ENCODE results near the gene GPC5.
"Not testable (repeated sequence)": the region's sequence is repeated elsewhere in the genome, so short reads cannot be mapped to it uniquely, and the experiment has no call there.

GPC5 gene

DNA sequence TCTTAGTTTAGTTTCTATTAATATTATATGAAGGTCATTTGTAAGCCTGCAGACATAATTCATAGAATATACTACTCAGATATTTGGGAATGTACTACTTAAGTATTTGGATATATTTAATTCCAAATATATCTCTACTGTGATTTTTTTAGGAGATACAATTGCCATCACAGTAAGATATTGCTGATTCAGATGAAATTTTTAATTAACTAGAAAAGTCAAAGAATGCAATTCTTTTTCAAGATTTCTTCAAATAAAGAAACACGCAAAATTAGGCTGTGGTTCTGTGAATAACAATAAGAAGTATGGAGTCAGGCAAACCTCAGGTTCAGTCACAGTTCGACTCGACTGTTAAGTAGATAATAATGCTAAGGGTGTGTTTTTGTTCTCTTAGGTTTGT, 1277.8 kb downstream of the GPC5 start:
- no peak for TF ChIP-seq CTCF (IDR thresholded peaks at IDR 0.05; ENCODE audit: low read depth, low read length)
- in situ Hi-C loops (cut with HindIII; ENCODE audit: low sequenced_read_pairs), result no loop called here

GRCh38 chr13:92677571-92677970, 1279.2 kb downstream of the GPC5 start:
- in situ Hi-C loops (cut with HindIII; ENCODE audit: low sequenced_read_pairs), result no loop called here
- no peak for DNase-seq (ENCODE audit: low read depth, low spot score)
- TF ChIP-seq CTCF (IDR thresholded peaks at IDR 0.05; ENCODE audit: low read depth, low read length), result no peak
- no peak overlapping the region for H3K4me3 ChIP-seq (ENCODE audit: low read depth, low read length)

More for the DNA sequence above, 1277.8 kb downstream of the GPC5 start:
- no peak for DNase-seq (ENCODE audit: low read depth, low spot score)
- no peak overlapping the region for H3K4me3 ChIP-seq (ENCODE audit: low read depth, low read length)

DNA sequence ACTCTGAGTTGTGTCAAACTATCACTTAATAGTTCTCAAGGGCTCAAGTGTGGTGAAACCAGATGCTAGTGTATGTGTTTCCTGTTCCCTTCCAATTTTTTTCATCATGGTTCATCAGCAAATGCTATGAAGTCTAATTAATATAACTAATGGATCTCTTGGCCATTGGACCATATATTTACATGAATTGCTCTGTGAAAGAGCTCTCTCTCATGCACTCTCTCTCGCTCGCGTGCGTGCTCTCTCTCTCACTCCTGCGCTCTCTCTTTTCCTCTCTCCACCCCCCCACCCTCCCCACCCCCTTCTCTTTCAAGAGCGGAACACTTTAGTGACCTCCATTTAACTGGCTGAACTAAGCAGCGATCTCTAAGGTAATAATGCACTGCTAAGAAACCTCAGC, 1281.2 kb downstream of the GPC5 start:
- no peak overlapping the region for H3K4me3 ChIP-seq (ENCODE audit: low read depth, low read length)
- in situ Hi-C loops (cut with HindIII; ENCODE audit: low sequenced_read_pairs), result no loop called here
- DNase-seq (ENCODE audit: low read depth, low spot score), result no peak
- TF ChIP-seq CTCF (IDR thresholded peaks at IDR 0.05; ENCODE audit: low read depth, low read length), result no peak

DNA sequence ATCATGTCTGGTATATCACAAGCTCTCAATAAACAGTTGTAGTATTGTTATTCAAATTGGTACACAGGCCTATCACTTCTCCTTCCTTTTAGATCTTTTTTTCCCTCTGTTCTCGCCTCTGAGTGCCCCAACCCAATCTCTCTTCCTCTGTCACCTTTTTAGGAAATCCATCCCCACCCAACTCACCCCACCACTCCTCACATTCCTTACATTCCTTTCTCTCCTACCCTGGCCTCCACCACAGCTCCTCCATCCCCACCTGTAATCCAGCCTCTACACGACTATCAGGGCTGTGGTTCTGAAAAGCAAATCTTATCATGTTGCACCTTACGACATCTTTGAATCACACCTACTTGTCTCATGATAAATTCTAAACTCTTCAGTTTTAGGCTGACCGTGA, 1282.8 kb downstream of the GPC5 start:
- in situ Hi-C loops (cut with HindIII; ENCODE audit: low sequenced_read_pairs), result no loop called here
- no peak for TF ChIP-seq CTCF (IDR thresholded peaks at IDR 0.05; ENCODE audit: low read depth, low read length)
- no peak for DNase-seq (ENCODE audit: low read depth, low spot score)
- no peak overlapping the region for H3K4me3 ChIP-seq (ENCODE audit: low read depth, low read length)

DNA sequence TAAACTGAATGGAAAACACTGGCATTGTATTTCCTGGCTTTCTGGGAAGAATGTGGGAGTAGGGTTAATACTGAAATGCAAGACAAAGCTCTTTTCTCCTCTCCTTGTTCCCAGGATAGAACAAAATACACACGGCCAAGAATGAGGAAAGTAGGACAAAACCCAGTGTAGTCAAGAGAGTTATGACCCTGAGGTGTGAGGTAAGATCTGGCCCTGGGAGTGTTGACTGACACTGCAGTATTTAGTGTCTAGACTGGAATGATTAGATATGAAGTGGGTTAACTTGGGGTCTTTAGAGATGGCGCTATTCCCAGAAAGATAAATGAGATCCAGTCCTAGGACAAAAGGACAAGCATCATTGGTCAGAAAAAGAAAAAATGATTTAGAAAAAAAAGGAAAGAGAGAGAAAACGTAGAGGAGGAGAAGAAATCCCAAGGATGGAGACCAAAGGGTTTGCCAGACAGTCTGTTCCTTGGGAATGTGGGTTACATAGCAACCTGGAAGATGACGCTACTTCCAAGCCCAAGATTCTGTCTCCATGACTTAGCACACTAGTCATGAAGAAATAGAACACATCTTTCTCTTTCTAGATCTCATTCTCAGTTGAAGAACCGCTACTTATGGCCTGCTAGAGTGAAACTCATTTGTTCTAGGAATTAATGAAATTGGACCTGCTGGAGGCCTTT, 1284.6 kb downstream of the GPC5 start:
- TF ChIP-seq CTCF (IDR thresholded peaks at IDR 0.05; ENCODE audit: low read depth, low read length), result no peak
- DNase-seq (ENCODE audit: low read depth, low spot score), result no peak
- in situ Hi-C loops (cut with HindIII; ENCODE audit: low sequenced_read_pairs), result no loop called here
- H3K4me3 ChIP-seq (ENCODE audit: low read depth, low read length), result no peak overlapping the region

GRCh38 chr13:92694047-92694446, 1295.6 kb downstream of the GPC5 start:
- H3K4me3 ChIP-seq (ENCODE audit: low read depth, low read length), result no peak overlapping the region
- TF ChIP-seq CTCF (IDR thresholded peaks at IDR 0.05; ENCODE audit: low read depth, low read length), result no peak
- in situ Hi-C loops (cut with HindIII; ENCODE audit: low sequenced_read_pairs), result no loop called here
- no peak for DNase-seq (ENCODE audit: low read depth, low spot score)

DNA sequence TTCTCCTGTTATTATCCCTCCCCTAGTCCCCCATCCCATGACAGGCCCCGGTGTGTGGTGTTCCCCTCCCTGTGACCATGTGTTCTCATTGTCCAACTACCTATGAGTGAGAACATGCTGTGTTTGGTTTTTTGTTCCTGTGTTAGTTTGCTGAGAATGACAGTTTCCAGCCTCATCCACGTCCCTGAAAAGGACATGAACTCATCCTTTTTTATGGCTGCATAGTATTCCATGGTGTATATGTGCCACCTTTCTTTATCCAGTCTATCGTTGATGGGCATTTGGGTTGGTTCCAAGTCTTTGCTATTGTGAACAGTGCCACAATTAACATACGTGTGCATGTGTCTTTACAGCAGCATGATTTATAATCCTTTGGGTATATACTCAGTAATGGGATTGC, 1297.4 kb downstream of the GPC5 start:
- DNase-seq (ENCODE audit: low read depth, low spot score); in situ Hi-C loops (cut with HindIII; ENCODE audit: low sequenced_read_pairs); H3K4me3 ChIP-seq (ENCODE audit: low read depth, low read length): not testable (repeated sequence)
